ENCODE results near the gene EFNA2. TPM values are rescaled to one million over a fixed set of nuclear protein-coding genes. Genes with fewer than 3 reads are reported as not detected.

Gene EFNA2
- polyA plus RNA-seq, 12 donors, result 0.33 to 12.8 (median 1.5) TPM; not detected in 1

- no peak for DNase-seq
Measured at GRCh38 chr19:1259206-1259875, 26.3 kb upstream of the EFNA2 start.

GRCh38 chr19:1259876-1260748, 25.6 kb upstream of the EFNA2 start:
- no peak for DNase-seq

- DNase-seq, result peak; percentile 97
Measured at GRCh38 chr19:1260749-1261537, 24.7 kb upstream of the EFNA2 start.

GRCh38 chr19:1261538-1261797, 24.2 kb upstream of the EFNA2 start:
- no peak for DNase-seq

- DNase-seq, result no peak
Measured at GRCh38 chr19:1261798-1262622, 23.7 kb upstream of the EFNA2 start.

GRCh38 chr19:1262623-1263123, 23.0 kb upstream of the EFNA2 start:
- no peak for DNase-seq

GRCh38 chr19:1263188-1263587, 22.5 kb upstream of the EFNA2 start:
- DNase-seq, result no peak

GRCh38 chr19:1264801-1265614, 20.7 kb upstream of the EFNA2 start:
- DNase-seq, result no peak

GRCh38 chr19:1265615-1266128, 20.0 kb upstream of the EFNA2 start:
- DNase-seq, result no peak

- DNase-seq, result peak; percentile 72
Measured at GRCh38 chr19:1266129-1266915, 19.4 kb upstream of the EFNA2 start.

- peak; percentile 72 for DNase-seq
Measured at GRCh38 chr19:1266916-1267476, 18.7 kb upstream of the EFNA2 start.

- DNase-seq, result no peak
Measured at GRCh38 chr19:1267477-1268225, 18.0 kb upstream of the EFNA2 start.

- no peak for DNase-seq
Measured at GRCh38 chr19:1268226-1269064, 17.2 kb upstream of the EFNA2 start.

GRCh38 chr19:1269065-1269477, 16.6 kb upstream of the EFNA2 start, which contains the start of gene CIRBP:
Gene CIRBP, plus strand, starts transcription at chr19:1269332. Its CDS starts 1,602 bp downstream, at chr19:1270934.
- DNase-seq, result peak; percentile 98

- peak; percentile 84 for DNase-seq
Measured at GRCh38 chr19:1269478-1270212, 16.0 kb upstream of the EFNA2 start.

- DNase-seq, result no peak
Measured at GRCh38 chr19:1270213-1270853, 15.3 kb upstream of the EFNA2 start.
